ENCODE data around the gene GSDME. TPM values are rescaled to one million over a fixed set of nuclear protein-coding genes. Genes with fewer than 3 reads are reported as not detected.

Gene GSDME
- total and polyA plus RNA-seq, 2 of the 4 experiments (the other 2 are of a cell fraction) = 75.2 to 78.7 TPM

DNA sequence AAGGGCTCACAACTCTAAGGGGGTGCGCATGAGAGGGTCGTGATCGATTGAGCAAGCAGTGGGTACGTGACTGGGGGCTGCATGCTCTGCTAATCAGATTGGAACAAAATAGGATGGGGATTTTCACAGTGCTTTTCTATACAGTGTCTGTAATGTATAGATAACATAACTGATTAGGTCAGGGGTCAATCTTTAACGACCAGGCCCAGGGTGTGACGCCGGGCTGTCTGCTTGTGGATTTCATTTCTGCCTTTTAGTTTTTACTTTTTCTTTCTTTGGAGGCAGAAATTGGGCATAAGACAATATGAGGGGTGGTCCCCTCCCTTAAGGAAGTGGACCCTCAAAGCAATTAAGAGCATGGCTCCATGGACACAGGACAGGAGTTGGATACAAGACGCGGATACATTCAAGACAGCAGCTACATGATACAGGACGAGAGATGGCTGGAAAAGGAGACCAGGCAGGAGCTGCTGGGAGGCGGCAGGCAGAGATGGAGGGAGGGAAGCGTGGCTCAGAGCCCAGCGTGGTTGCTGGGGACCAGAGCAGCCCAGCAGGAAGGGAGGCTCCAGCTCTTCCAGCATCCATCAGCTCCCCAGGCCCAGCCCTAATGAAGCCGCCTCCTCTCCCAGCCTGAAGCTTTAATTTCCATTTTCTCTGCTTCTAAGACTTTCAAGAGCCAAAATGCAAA lies 31.6 kb downstream of the GSDME start:
- 100% methylated on average over 2 of the region's 14 CpGs; no CpG with 5 or more reads in 1 of the 2 experiments for WGBS, 2 experiments (ENCODE audit: extremely low coverage in 2 of 2, insufficient read length in 1 of 2)
- in situ Hi-C loops (cut with MboI; ENCODE audit: low sequenced_read_pairs) = no loop called here
- H3K4ac ChIP-seq (ENCODE audit: low read depth, low read length) = no peak overlapping the region

More for the DNA sequence above, 31.6 kb downstream of the GSDME start:
- no peak for DNase-seq
- TF ChIP-seq FOS (IDR thresholded peaks at IDR 0.05; ENCODE audit: low read depth, low read length) = no peak
- TF ChIP-seq, protein P1, sequence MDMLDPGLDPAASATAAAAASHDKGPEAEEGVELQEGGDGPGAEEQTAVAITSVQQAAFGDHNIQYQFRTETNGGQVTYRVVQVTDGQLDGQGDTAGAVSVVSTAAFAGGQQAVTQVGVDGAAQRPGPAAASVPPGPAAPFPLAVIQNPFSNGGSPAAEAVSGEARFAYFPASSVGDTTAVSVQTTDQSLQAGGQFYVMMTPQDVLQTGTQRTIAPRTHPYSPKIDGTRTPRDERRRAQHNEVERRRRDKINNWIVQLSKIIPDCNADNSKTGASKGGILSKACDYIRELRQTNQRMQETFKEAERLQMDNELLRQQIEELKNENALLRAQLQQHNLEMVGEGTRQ (IDR thresholded peaks at IDR 0.05; ENCODE audit: low read depth, low read length) = no peak
- no peak for TF ChIP-seq MXI1 (IDR thresholded peaks at IDR 0.05; ENCODE audit: borderline replicate concordance, low read depth, low read length)
- TF ChIP-seq RFX5 (IDR thresholded peaks at IDR 0.05; ENCODE audit: low read depth, low read length) = no peak
- TF ChIP-seq BHLHE40 (IDR thresholded peaks at IDR 0.05; ENCODE audit: low read depth, low read length) = no peak
- no peak for TF ChIP-seq CEBPB (IDR thresholded peaks at IDR 0.05; ENCODE audit: low read depth, low read length)
- no peak for TF ChIP-seq RAD21 (IDR thresholded peaks at IDR 0.05; ENCODE audit: low read length)
- no peak overlapping the region for H3K14ac ChIP-seq (replicated peaks; ENCODE audit: low read depth, low read length)
- H4K91ac ChIP-seq (ENCODE audit: insufficient read depth, low read depth, low read length) = no peak overlapping the region
- H4K20me1 ChIP-seq (ENCODE audit: insufficient read depth, low read length) = no peaks in the 10 kb centered on the region
- H3K4me2 ChIP-seq (ENCODE audit: low read depth, low read length) = no peak overlapping the region
- ChIA-PET POLR2A (ENCODE audit: unreplicated experiment) (no interaction called here), CTCF (no interaction called here)
- dilution Hi-C loops (cut with HindIII; ENCODE audit: low sequenced_read_pairs, unreplicated experiment) (no loop called here), intact Hi-C loops (cut with micrococcal nuclease) (no loop called here)
- H3K79me1 ChIP-seq (ENCODE audit: low read depth in 1 of 2, low read length in 2 of 2) = peaks cover 39 to 69% of the 10 kb centered on the region in 2 experiments
- H3K4me1 ChIP-seq (ENCODE audit: control insufficient read depth, insufficient read depth, low read length) = peaks cover 2% of the 10 kb centered on the region; the same call in 1 of the 2 replicates
- no peak overlapping the region for H2BK120ac ChIP-seq (ENCODE audit: low read depth, low read length)
- no peak overlapping the region for H2AK5ac ChIP-seq (ENCODE audit: low read depth, low read length)
- H3K9ac ChIP-seq (ENCODE audit: low read depth, low read length) = no peak overlapping the region
- no TSS peak for BruUV-seq (replicated peaks)
- no peak overlapping the region for H2BK15ac ChIP-seq (ENCODE audit: low read depth, low read length)
- H4K8ac ChIP-seq (ENCODE audit: low read depth in 2 of 2, low read length in 2 of 2) = no peak overlapping the region
- no peak overlapping the region for H3K23ac ChIP-seq (ENCODE audit: low read depth, low read length)
- H3K18ac ChIP-seq (ENCODE audit: low read depth, low read length) = no peak overlapping the region
- no peak overlapping the region for H2BK20ac ChIP-seq (ENCODE audit: low read depth, low read length)
- no peaks in the 10 kb centered on the region for H3K27me3 ChIP-seq (ENCODE audit: control insufficient read depth, insufficient read depth, low read length)
- no peak overlapping the region for H3K56ac ChIP-seq (ENCODE audit: extremely low read depth, insufficient read depth, low read length)
- H3K4me3 ChIP-seq (ENCODE audit: insufficient read depth, low read depth, low read length) = no peak overlapping the region
- no peak overlapping the region for H2AFZ ChIP-seq (replicated peaks; ENCODE audit: low read length, poor library complexity)
- H3K27ac ChIP-seq (ENCODE audit: insufficient read depth, low read length) = no peak overlapping the region
- H2BK5ac ChIP-seq (ENCODE audit: low read depth, low read length, poor library complexity, severe bottlenecking) = no peak overlapping the region
- H3K9me1 ChIP-seq (ENCODE audit: insufficient read depth, low read length) = peaks cover 16% of the 10 kb centered on the region; the same call in 1 of the 2 replicates
- H4K5ac ChIP-seq (ENCODE audit: low read depth, low read length) = no peak overlapping the region
- no peaks in the 10 kb centered on the region for H3K9me3 ChIP-seq (ENCODE audit: control insufficient read depth, insufficient read depth, low read length)
- no peak overlapping the region for H2AK9ac ChIP-seq (replicated peaks; ENCODE audit: low read depth, low read length, poor library complexity)
- no peak for ATAC-seq (ENCODE audit: low read depth)
- peaks cover 2% of the 10 kb centered on the region for H3K36me3 ChIP-seq (ENCODE audit: control insufficient read depth, insufficient read depth, low read length)
